OCI-M2 (cell line): ENCODE measurements around the gene CAB39L.

Experiments used
- DNase-seq: peaks from one replicate; lab custom pipeline; 2025; ENCODE audit not compliant: unreplicated experiment; lab: John Stamatoyannopoulos, UW

The CAB39L gene

GRCh38 chr13:49441846-49442245 lies 2.0 kb downstream of the CAB39L start:
- DNase-seq: no peak

- no peak for DNase-seq
These were observed 2.6 kb downstream of the CAB39L start for GRCh38 chr13:49441312-49441711.

- no peak for DNase-seq
These were observed 4.3 kb downstream of the CAB39L start for GRCh38 chr13:49439609-49440008.

GRCh38 chr13:49437705-49438104 lies 6.2 kb downstream of the CAB39L start:
- DNase-seq: no peak

GRCh38 chr13:49436890-49437289 lies 7.0 kb downstream of the CAB39L start:
- no peak for DNase-seq

- no peak for DNase-seq
These were observed 7.9 kb downstream of the CAB39L start for GRCh38 chr13:49435992-49436391.

- no peak for DNase-seq
These were observed 14.7 kb downstream of the CAB39L start for GRCh38 chr13:49429121-49429520.

GRCh38 chr13:49428041-49428763 lies 15.7 kb downstream of the CAB39L start:
- no peak for DNase-seq

- DNase-seq: no peak
These were observed 19.8 kb downstream of the CAB39L start for GRCh38 chr13:49424011-49424560.

GRCh38 chr13:49421391-49421790 lies 22.5 kb downstream of the CAB39L start:
- DNase-seq: no peak

- no peak for DNase-seq
These were observed 24.6 kb downstream of the CAB39L start for GRCh38 chr13:49419276-49419675.

GRCh38 chr13:49418206-49418605 lies 25.7 kb downstream of the CAB39L start:
- DNase-seq: no peak

- DNase-seq: no peak
These were observed 26.7 kb downstream of the CAB39L start for GRCh38 chr13:49417161-49417560.

- DNase-seq: no peak
These were observed 31.1 kb downstream of the CAB39L start for GRCh38 chr13:49412749-49413148.

GRCh38 chr13:49411353-49411752 lies 32.5 kb downstream of the CAB39L start:
- DNase-seq: no peak

- no peak for DNase-seq
These were observed 33.4 kb downstream of the CAB39L start for GRCh38 chr13:49410477-49410876.

- DNase-seq: no peak
These were observed 33.9 kb downstream of the CAB39L start for GRCh38 chr13:49410006-49410405.

- DNase-seq: no peak
These were observed 34.9 kb downstream of the CAB39L start for GRCh38 chr13:49409008-49409407.

GRCh38 chr13:49407936-49408335 lies 35.9 kb downstream of the CAB39L start:
- no peak for DNase-seq

GRCh38 chr13:49407068-49407467 lies 36.8 kb downstream of the CAB39L start:
- DNase-seq: no peak

GRCh38 chr13:49404703-49405020 lies 39.2 kb downstream of the CAB39L start:
- DNase-seq: no peak

GRCh38 chr13:49403996-49404702 lies 39.7 kb downstream of the CAB39L start:
- DNase-seq: no peak
